VCaP (cell line): ENCODE measurements around the gene TGDS.
A peak's percentile ranks its signal among the peaks of the same experiment; 100 is the strongest.

Experiments used
- H3K27ac ChIP-seq: fragments of 450-650 bp; 2 replicates; pipeline ENCODE4 v1.5.1; 2017
- CTCF ChIP-seq: fragments of 450-650 bp; conservative IDR thresholded peaks from 2 replicates; pipeline ENCODE4 v1.5.1; 2017; ENCODE audit warnings: mild to moderate bottlenecking, moderate library complexity

TGDS gene

GRCh38 chr13:94598281-94598680 is 2.3 kb upstream of the TGDS start:
- TF ChIP-seq CTCF: no peak
- H3K27ac ChIP-seq: no peak overlapping the region

DNA sequence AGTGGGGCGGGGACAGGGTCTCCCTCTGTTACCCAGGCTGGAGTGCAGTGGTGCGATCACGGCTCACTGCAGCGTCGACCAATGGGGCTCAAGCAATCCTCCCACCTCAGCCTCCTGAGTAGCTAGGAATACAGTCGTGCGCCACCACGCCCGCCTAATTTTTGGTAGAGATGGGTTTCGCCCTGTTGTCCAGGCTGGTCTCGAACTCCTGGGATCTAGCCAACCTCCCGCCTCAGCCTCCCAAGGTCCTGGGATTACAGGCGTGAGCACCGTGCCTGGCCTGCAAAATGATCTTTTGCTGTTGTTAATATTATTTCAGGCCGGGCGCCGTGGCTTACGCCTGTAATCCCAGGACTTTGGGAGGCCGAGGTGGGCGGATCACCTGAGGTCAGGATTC is 621 bp upstream of the TGDS start:
- H3K27ac ChIP-seq: peak overlapping the region; percentile 84
- no peak for TF ChIP-seq CTCF

GRCh38 chr13:94595001-94595949 is 677 bp downstream of the TGDS start:
- TF ChIP-seq CTCF: no peak
- peak overlapping the region; percentile 84 for H3K27ac ChIP-seq

DNA sequence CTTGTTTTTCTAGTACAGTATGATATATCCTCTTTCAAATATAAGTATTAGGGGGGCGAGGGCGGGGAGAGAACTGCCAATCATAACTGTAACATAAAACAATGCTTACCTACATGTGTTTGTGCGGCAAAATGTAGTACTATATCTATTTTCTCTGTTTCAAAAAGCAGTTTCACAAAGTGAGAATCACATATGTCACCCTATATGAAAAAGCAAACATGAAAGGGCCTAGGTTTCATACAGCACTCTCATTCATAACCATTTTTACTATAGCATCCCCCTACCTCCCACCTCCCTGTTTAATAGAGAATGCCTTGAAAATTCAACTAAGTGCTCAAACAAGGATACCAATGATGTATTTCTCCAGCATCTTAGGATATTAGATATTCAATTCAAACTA is 5.2 kb downstream of the TGDS start:
- no peak overlapping the region for H3K27ac ChIP-seq
- no peak for TF ChIP-seq CTCF

DNA sequence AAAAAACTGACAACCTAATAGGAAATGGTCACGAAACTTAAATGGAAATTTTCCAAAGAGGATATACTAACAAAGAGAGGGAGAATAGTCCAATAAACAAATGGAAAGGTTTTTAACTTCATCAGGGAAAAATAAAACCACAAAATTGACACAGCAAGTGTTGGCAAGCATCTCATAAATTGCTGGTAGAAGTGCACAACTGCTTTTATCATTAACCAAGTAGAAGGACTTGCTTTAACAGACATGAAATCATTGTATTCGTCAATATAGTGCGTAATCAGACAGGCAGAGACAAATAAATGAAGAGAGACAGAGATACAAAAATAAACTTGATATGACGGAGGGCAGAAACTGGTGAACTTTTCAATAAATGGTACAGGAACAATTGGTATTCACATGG is 7.4 kb downstream of the TGDS start:
- no peak overlapping the region for H3K27ac ChIP-seq

DNA sequence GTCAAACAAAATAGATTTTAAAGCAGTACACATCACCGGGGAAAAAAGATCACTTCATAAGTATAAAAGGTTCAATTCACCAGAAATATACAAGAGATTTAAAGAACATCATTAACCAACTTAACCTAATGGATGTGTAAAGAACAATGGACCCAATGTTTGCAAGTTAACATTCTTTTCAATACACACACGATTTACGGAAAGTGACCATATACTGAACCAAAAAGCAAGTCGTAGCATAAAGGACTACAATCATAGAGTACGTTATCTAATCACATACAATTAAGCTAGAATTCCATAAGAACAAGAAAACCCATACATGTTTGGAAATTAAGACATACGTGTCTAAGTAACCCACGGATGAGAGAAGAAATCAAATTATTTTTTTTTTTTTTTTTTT is 9.6 kb downstream of the TGDS start:
- no peak overlapping the region for H3K27ac ChIP-seq
- TF ChIP-seq CTCF: no peak

More for the DNA sequence above, 7.4 kb downstream of the TGDS start:
- TF ChIP-seq CTCF: no peak

DNA sequence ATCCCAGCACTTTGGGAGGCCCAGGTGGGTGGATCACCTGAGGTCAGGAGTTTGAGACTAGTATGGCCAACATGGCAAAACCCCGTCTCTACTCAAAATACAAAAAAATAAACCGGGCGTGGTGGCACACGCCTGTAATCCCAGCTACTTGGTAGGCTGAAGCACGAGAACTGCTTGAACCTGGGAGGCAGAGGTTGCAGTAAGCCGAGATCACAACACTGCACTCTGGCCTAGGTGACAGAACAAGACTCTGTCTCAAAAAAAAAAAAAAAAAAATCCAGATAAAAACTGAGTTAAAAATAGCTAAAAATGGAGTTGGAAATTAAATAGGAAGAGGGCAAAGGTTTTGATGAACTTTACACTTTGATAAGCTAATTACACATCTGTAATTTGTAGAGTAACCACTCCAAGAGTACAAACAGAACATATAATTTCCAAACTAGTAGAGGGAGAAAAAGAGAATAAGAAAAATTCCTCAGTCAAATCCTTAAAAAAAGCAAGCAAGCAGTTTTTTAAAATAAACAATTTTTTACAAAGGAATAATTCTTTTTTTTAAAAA is 10.3 kb downstream of the TGDS start:
- TF ChIP-seq CTCF: no peak
- no peak overlapping the region for H3K27ac ChIP-seq
